T-helper 22 cell (primary cell): ENCODE results near the gene CLCA1.

ENCODE experiments used
- DNase-seq: peaks from one replicate; pipeline ENCODE4 v3.0.0-alpha.2; 2020; ENCODE audit warnings: low read depth

The CLCA1 gene

GRCh38 chr1:86468501-86468977, at the start of gene CLCA1:
Gene CLCA1, plus strand, starts transcription at chr1:86468927. Its CDS starts 45 bp downstream, at chr1:86468972.
- no peak for DNase-seq

GRCh38 chr1:86419277-86419903, 49.3 kb upstream of the CLCA1 start:
- no peak for DNase-seq

GRCh38 chr1:86421601-86422280, 47.0 kb upstream of the CLCA1 start:
- DNase-seq: no peak

- DNase-seq: no peak
Measured at GRCh38 chr1:86423473-86423872, 45.3 kb upstream of the CLCA1 start.

- DNase-seq: no peak
Measured at GRCh38 chr1:86423873-86424272, 44.9 kb upstream of the CLCA1 start, which contains the start of gene CLCA2. Gene CLCA2, plus strand, starts transcription at chr1:86424171. Its CDS starts 77 bp downstream, at chr1:86424248.

GRCh38 chr1:86429122-86429725, 39.5 kb upstream of the CLCA1 start:
- DNase-seq: no peak

- DNase-seq: no peak
Measured at GRCh38 chr1:86429835-86430234, 38.9 kb upstream of the CLCA1 start.

GRCh38 chr1:86430376-86430775, 38.4 kb upstream of the CLCA1 start:
- no peak for DNase-seq

GRCh38 chr1:86434059-86434458, 34.7 kb upstream of the CLCA1 start:
- no peak for DNase-seq

- DNase-seq: no peak
Measured at GRCh38 chr1:86435327-86435726, 33.4 kb upstream of the CLCA1 start.

GRCh38 chr1:86436041-86436440, 32.7 kb upstream of the CLCA1 start:
- DNase-seq: no peak

- no peak for DNase-seq
Measured at GRCh38 chr1:86441581-86441980, 27.1 kb upstream of the CLCA1 start.

- no peak for DNase-seq
Measured at GRCh38 chr1:86441997-86442396, 26.7 kb upstream of the CLCA1 start.

- no peak for DNase-seq
Measured at GRCh38 chr1:86445919-86446318, 22.8 kb upstream of the CLCA1 start.

GRCh38 chr1:86447198-86447790, 21.4 kb upstream of the CLCA1 start:
- no peak for DNase-seq

- no peak for DNase-seq
Measured at GRCh38 chr1:86448670-86449069, 20.1 kb upstream of the CLCA1 start.

GRCh38 chr1:86449103-86449502, 19.6 kb upstream of the CLCA1 start:
- no peak for DNase-seq

- DNase-seq: no peak
Measured at GRCh38 chr1:86450847-86451246, 17.9 kb upstream of the CLCA1 start.

GRCh38 chr1:86453664-86454063, 15.1 kb upstream of the CLCA1 start:
- no peak for DNase-seq

GRCh38 chr1:86455073-86455472, 13.7 kb upstream of the CLCA1 start:
- no peak for DNase-seq

GRCh38 chr1:86460998-86461397, 7.7 kb upstream of the CLCA1 start:
- no peak for DNase-seq

- no peak for DNase-seq
Measured at GRCh38 chr1:86461482-86461881, 7.2 kb upstream of the CLCA1 start.

- DNase-seq: no peak
Measured at GRCh38 chr1:86464819-86465218, 3.9 kb upstream of the CLCA1 start.
